ENCODE data around the gene EDNRA. TPM values are rescaled to one million over a fixed set of nuclear protein-coding genes. Genes with fewer than 3 reads are reported as not detected.
"Not testable (repeated sequence)": the region's sequence is repeated elsewhere in the genome, so short reads cannot be mapped to it uniquely, and the experiment has no call there.

The EDNRA gene
- 1.3 and 1.8 TPM in 2 replicates for total RNA-seq (2012; rRNA removed)

- Histone ChIP-seq H3K4me3 (ENCODE audit: low read length) (peak within 1 kb of the TSS; percentile 73), H3K4me2 (ENCODE audit: low read length) (peak within 1 kb of the TSS; percentile 93), H3K27me3 (ENCODE audit: control insufficient read depth, insufficient read depth, low read length) (no peaks in the 10 kb centered on the region), H3K9ac (ENCODE audit: low read depth, low read length) (peak within 1 kb of the TSS; percentile 75), H3K4me1 (ENCODE audit: control insufficient read depth, insufficient read depth, low read length) (peaks cover 19% of the 10 kb centered on the region), H3K9me3 (replicated peaks; ENCODE audit: low read length) (no peaks in the 10 kb centered on the region), H3K36me3 (ENCODE audit: insufficient read depth, low read length) (no peaks in the 10 kb centered on the region)
Observed at GRCh38 chr4:147480891-147481576, at the start of gene EDNRA. EDNRA (plus strand) TSS chr4:147481097; CDS start chr4:147485682, 4,585 bp downstream.

GRCh38 chr4:147434370-147434769 lies 46.5 kb upstream of the EDNRA start:
- H3K4me3 ChIP-seq (ENCODE audit: low read length); H3K9me3 ChIP-seq (replicated peaks; ENCODE audit: low read length); H3K27me3 ChIP-seq (ENCODE audit: control insufficient read depth, insufficient read depth, low read length); H3K36me3 ChIP-seq (ENCODE audit: insufficient read depth, low read length); H3K9ac ChIP-seq (ENCODE audit: low read depth, low read length); H3K4me1 ChIP-seq (ENCODE audit: control insufficient read depth, insufficient read depth, low read length); H3K4me2 ChIP-seq (ENCODE audit: low read length): not testable (repeated sequence)

GRCh38 chr4:147440442-147440841 lies 40.5 kb upstream of the EDNRA start:
- Histone ChIP-seq H3K9me3 (replicated peaks; ENCODE audit: low read length) (no peaks in the 10 kb centered on the region), H3K27me3 (ENCODE audit: control insufficient read depth, insufficient read depth, low read length) (no peaks in the 10 kb centered on the region), H3K4me2 (ENCODE audit: low read length) (no peak overlapping the region), H3K9ac (ENCODE audit: low read depth, low read length) (no peak overlapping the region), H3K36me3 (ENCODE audit: insufficient read depth, low read length) (no peaks in the 10 kb centered on the region), H3K4me3 (ENCODE audit: low read length) (no peak overlapping the region), H3K4me1 (ENCODE audit: control insufficient read depth, insufficient read depth, low read length) (no peaks in the 10 kb centered on the region)

GRCh38 chr4:147447786-147448185 lies 33.1 kb upstream of the EDNRA start:
- no peak overlapping the region for H3K4me2 ChIP-seq (ENCODE audit: low read length)
- H3K4me1 ChIP-seq (ENCODE audit: control insufficient read depth, insufficient read depth, low read length) = no peaks in the 10 kb centered on the region
- no peak overlapping the region for H3K9ac ChIP-seq (ENCODE audit: low read depth, low read length)
- H3K4me3 ChIP-seq (ENCODE audit: low read length) = no peak overlapping the region
- no peaks in the 10 kb centered on the region for H3K27me3 ChIP-seq (ENCODE audit: control insufficient read depth, insufficient read depth, low read length)
- H3K36me3 ChIP-seq (ENCODE audit: insufficient read depth, low read length) = no peaks in the 10 kb centered on the region
- no peaks in the 10 kb centered on the region for H3K9me3 ChIP-seq (replicated peaks; ENCODE audit: low read length)

- Histone ChIP-seq H3K4me3 (ENCODE audit: low read length) (no peak overlapping the region), H3K27me3 (ENCODE audit: control insufficient read depth, insufficient read depth, low read length) (no peaks in the 10 kb centered on the region), H3K4me2 (ENCODE audit: low read length) (no peak overlapping the region), H3K4me1 (ENCODE audit: control insufficient read depth, insufficient read depth, low read length) (no peaks in the 10 kb centered on the region), H3K9me3 (replicated peaks; ENCODE audit: low read length) (no peaks in the 10 kb centered on the region), H3K36me3 (ENCODE audit: insufficient read depth, low read length) (no peaks in the 10 kb centered on the region), H3K9ac (ENCODE audit: low read depth, low read length) (no peak overlapping the region)
Observed at GRCh38 chr4:147453561-147454141, 27.2 kb upstream of the EDNRA start.

GRCh38 chr4:147456706-147457105 lies 24.2 kb upstream of the EDNRA start:
- Histone ChIP-seq H3K9ac (ENCODE audit: low read depth, low read length) (no peak overlapping the region), H3K4me3 (ENCODE audit: low read length) (no peak overlapping the region), H3K9me3 (replicated peaks; ENCODE audit: low read length) (no peaks in the 10 kb centered on the region), H3K4me2 (ENCODE audit: low read length) (no peak overlapping the region), H3K27me3 (ENCODE audit: control insufficient read depth, insufficient read depth, low read length) (no peaks in the 10 kb centered on the region), H3K4me1 (ENCODE audit: control insufficient read depth, insufficient read depth, low read length) (no peaks in the 10 kb centered on the region), H3K36me3 (ENCODE audit: insufficient read depth, low read length) (no peaks in the 10 kb centered on the region)

GRCh38 chr4:147461161-147461560 lies 19.7 kb upstream of the EDNRA start:
- Histone ChIP-seq H3K4me2 (ENCODE audit: low read length) (no peak overlapping the region), H3K4me1 (ENCODE audit: control insufficient read depth, insufficient read depth, low read length) (no peaks in the 10 kb centered on the region), H3K9ac (ENCODE audit: low read depth, low read length) (no peak overlapping the region), H3K36me3 (ENCODE audit: insufficient read depth, low read length) (no peaks in the 10 kb centered on the region), H3K4me3 (ENCODE audit: low read length) (no peak overlapping the region), H3K27me3 (ENCODE audit: control insufficient read depth, insufficient read depth, low read length) (no peaks in the 10 kb centered on the region), H3K9me3 (replicated peaks; ENCODE audit: low read length) (peaks cover 3% of the 10 kb centered on the region)

- Histone ChIP-seq H3K4me3 (ENCODE audit: low read length) (no peak overlapping the region), H3K9ac (ENCODE audit: low read depth, low read length) (no peak overlapping the region), H3K4me2 (ENCODE audit: low read length) (no peak overlapping the region), H3K9me3 (replicated peaks; ENCODE audit: low read length) (peaks cover 3% of the 10 kb centered on the region), H3K27me3 (ENCODE audit: control insufficient read depth, insufficient read depth, low read length) (no peaks in the 10 kb centered on the region), H3K36me3 (ENCODE audit: insufficient read depth, low read length) (no peaks in the 10 kb centered on the region), H3K4me1 (ENCODE audit: control insufficient read depth, insufficient read depth, low read length) (no peaks in the 10 kb centered on the region)
Observed at GRCh38 chr4:147463065-147463464, 17.8 kb upstream of the EDNRA start.

GRCh38 chr4:147465461-147465860 lies 15.4 kb upstream of the EDNRA start:
- H3K27me3 ChIP-seq (ENCODE audit: control insufficient read depth, insufficient read depth, low read length) = no peaks in the 10 kb centered on the region
- no peaks in the 10 kb centered on the region for H3K36me3 ChIP-seq (ENCODE audit: insufficient read depth, low read length)
- H3K4me1 ChIP-seq (ENCODE audit: control insufficient read depth, insufficient read depth, low read length) = no peaks in the 10 kb centered on the region
- no peak overlapping the region for H3K4me2 ChIP-seq (ENCODE audit: low read length)
- no peak overlapping the region for H3K9ac ChIP-seq (ENCODE audit: low read depth, low read length)
- H3K4me3 ChIP-seq (ENCODE audit: low read length) = no peak overlapping the region
- H3K9me3 ChIP-seq (replicated peaks; ENCODE audit: low read length) = peaks cover 3% of the 10 kb centered on the region

- Histone ChIP-seq H3K9me3 (replicated peaks; ENCODE audit: low read length) (no peaks in the 10 kb centered on the region), H3K27me3 (ENCODE audit: control insufficient read depth, insufficient read depth, low read length) (no peaks in the 10 kb centered on the region), H3K4me2 (ENCODE audit: low read length) (no peak overlapping the region), H3K36me3 (ENCODE audit: insufficient read depth, low read length) (no peaks in the 10 kb centered on the region), H3K4me1 (ENCODE audit: control insufficient read depth, insufficient read depth, low read length) (peaks cover 19% of the 10 kb centered on the region), H3K4me3 (ENCODE audit: low read length) (no peak overlapping the region), H3K9ac (ENCODE audit: low read depth, low read length) (no peak overlapping the region)
Observed at GRCh38 chr4:147477439-147477838, 3.5 kb upstream of the EDNRA start.

- no peaks in the 10 kb centered on the region for H3K36me3 ChIP-seq (ENCODE audit: insufficient read depth, low read length)
- no peak overlapping the region for H3K4me3 ChIP-seq (ENCODE audit: low read length)
- no peaks in the 10 kb centered on the region for H3K9me3 ChIP-seq (replicated peaks; ENCODE audit: low read length)
- H3K4me1 ChIP-seq (ENCODE audit: control insufficient read depth, insufficient read depth, low read length) = peaks cover 19% of the 10 kb centered on the region
- no peaks in the 10 kb centered on the region for H3K27me3 ChIP-seq (ENCODE audit: control insufficient read depth, insufficient read depth, low read length)
- H3K9ac ChIP-seq (ENCODE audit: low read depth, low read length) = no peak overlapping the region
- H3K4me2 ChIP-seq (ENCODE audit: low read length) = no peak overlapping the region
Observed at GRCh38 chr4:147479376-147479775, 1.5 kb upstream of the EDNRA start.

GRCh38 chr4:147479786-147480185 lies 1.1 kb upstream of the EDNRA start:
- Histone ChIP-seq H3K4me3 (ENCODE audit: low read length) (no peak overlapping the region), H3K9ac (ENCODE audit: low read depth, low read length) (no peak overlapping the region), H3K36me3 (ENCODE audit: insufficient read depth, low read length) (no peaks in the 10 kb centered on the region), H3K27me3 (ENCODE audit: control insufficient read depth, insufficient read depth, low read length) (no peaks in the 10 kb centered on the region), H3K4me2 (ENCODE audit: low read length) (no peak overlapping the region), H3K9me3 (replicated peaks; ENCODE audit: low read length) (no peaks in the 10 kb centered on the region), H3K4me1 (ENCODE audit: control insufficient read depth, insufficient read depth, low read length) (peaks cover 19% of the 10 kb centered on the region)
